LNCaP clone FGC (cell line): ENCODE measurements around the gene ELMO1.

Source experiments
- DNase-seq: peaks from one replicate; pipeline ENCODE4 v3.0.0-alpha.2; 2011; ENCODE audit warnings: low read depth
- H3K4me3 ChIP-seq: 2 replicates; pipeline ENCODE4 v1.5.1; 2011; ENCODE audit warnings: mild to moderate bottlenecking, low read depth, low read length, control low read depth
- TF ChIP-seq, protein P1 (sequence below): IDR thresholded peaks from 2 replicates; pipeline ENCODE4 v1.5.1; 2012; ENCODE audit warnings: mild to moderate bottlenecking; ENCODE audit not compliant: control insufficient read depth, insufficient read depth; ENCODE audit errors: extremely low read depth

ELMO1 gene

GRCh38 chr7:36967387-36967786 lies 481.3 kb downstream of the ELMO1 start:
- peak; percentile 52 for DNase-seq
- H3K4me3 ChIP-seq, result no peak overlapping the region
- TF ChIP-seq, protein P1, sequence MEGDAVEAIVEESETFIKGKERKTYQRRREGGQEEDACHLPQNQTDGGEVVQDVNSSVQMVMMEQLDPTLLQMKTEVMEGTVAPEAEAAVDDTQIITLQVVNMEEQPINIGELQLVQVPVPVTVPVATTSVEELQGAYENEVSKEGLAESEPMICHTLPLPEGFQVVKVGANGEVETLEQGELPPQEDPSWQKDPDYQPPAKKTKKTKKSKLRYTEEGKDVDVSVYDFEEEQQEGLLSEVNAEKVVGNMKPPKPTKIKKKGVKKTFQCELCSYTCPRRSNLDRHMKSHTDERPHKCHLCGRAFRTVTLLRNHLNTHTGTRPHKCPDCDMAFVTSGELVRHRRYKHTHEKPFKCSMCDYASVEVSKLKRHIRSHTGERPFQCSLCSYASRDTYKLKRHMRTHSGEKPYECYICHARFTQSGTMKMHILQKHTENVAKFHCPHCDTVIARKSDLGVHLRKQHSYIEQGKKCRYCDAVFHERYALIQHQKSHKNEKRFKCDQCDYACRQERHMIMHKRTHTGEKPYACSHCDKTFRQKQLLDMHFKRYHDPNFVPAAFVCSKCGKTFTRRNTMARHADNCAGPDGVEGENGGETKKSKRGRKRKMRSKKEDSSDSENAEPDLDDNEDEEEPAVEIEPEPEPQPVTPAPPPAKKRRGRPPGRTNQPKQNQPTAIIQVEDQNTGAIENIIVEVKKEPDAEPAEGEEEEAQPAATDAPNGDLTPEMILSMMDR, result peak; percentile 77

DNA sequence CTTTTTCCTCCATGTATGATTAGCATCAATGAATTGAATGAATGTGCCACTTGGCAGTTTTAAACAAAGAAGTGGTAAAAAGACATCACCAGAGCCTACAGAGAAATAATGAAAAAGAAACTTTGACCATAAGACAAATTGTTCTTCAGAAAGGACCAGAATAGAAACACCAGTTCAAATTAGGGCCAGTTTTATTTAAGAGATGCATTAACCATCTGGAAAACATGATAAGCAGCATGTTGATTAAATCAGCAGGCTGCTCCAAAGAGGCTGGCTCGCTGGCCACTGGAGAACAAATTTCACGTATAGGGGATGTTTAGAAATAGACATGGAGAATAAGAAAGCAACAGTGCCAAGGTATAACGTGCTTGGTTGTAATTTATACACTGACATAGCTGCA lies 482.0 kb downstream of the ELMO1 start:
- TF ChIP-seq, protein P1, result no peak
- H3K4me3 ChIP-seq, result no peak overlapping the region
- DNase-seq, result no peak

DNA sequence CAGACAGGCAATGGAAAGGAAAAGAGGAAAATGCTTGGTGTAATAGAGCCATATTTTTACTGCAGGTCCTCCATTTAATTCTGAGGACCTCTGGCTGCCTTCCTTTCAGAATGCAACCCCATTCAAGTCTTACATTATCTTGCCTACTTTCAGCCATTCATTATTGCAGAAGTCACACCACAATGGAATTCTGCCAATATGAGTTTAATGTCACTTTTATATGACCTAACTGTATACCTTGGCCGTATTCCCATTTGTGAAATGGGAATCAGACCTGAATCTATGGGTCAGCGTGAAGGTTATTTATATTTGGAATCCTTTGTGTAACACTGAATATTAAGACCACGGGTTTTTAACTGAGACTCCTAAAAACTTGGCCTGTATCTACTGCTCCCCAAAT lies 482.6 kb downstream of the ELMO1 start:
- H3K4me3 ChIP-seq, result no peak overlapping the region

DNA sequence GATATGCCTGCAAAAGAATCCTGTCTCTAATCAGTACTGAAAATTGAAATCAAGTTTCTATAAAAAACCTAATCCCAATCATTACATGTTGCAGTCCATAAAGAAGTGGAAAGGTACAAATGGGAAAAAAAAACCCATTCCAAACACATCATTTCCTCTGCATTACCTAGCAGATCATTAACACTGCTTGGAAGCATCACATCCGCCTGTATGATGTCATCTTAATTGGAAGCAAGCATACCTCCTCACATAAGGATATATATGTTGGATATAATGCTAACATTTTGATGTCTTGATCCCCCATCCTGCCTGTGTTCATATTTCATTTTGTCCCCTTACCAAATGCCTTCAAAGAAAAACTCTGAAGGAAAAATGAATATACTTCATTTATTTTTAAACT lies 483.0 kb downstream of the ELMO1 start:
- TF ChIP-seq, protein P1, result no peak
- DNase-seq, result no peak

More for the DNA sequence above, 482.6 kb downstream of the ELMO1 start:
- TF ChIP-seq, protein P1, result no peak
- DNase-seq, result peak; percentile 83

GRCh38 chr7:36964297-36964696 lies 484.4 kb downstream of the ELMO1 start:
- no peak for DNase-seq
- H3K4me3 ChIP-seq, result no peak overlapping the region
- TF ChIP-seq, protein P1, result no peak

More for the DNA sequence above, 483.0 kb downstream of the ELMO1 start:
- no peak overlapping the region for H3K4me3 ChIP-seq

DNA sequence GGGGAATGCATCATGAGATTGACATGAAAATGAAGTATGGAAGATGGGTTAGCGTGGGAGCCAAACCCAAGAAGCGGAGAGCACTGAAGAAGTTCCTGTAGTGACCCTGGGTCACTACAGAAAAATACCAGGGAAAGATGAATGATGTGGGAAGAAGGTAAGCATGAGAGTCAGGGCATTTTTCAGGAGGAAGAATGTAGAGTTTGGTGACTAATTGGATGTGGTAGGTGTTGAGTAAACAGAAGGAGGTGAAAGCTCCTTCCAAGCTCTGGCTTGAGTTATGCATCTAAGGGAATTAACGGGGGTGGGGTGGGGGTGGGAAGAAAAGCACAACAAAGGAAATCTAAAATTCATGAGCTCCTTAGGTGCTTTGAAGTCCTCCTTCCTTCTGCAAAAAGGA lies 486.3 kb downstream of the ELMO1 start:
- DNase-seq, result no peak
- TF ChIP-seq, protein P1, result no peak
- no peak overlapping the region for H3K4me3 ChIP-seq

- TF ChIP-seq, protein P1, result no peak
- no peak overlapping the region for H3K4me3 ChIP-seq
- DNase-seq, result no peak
These were observed 487.0 kb downstream of the ELMO1 start for GRCh38 chr7:36961693-36962092.
